ENCODE results near the gene CLEC12A. TPM values are rescaled to one million over a fixed set of nuclear protein-coding genes. Genes with fewer than 3 reads are reported as not detected.
"Not testable (repeated sequence)": the region's sequence is repeated elsewhere in the genome, so short reads cannot be mapped to it uniquely, and the experiment has no call there.

The CLEC12A gene
- total RNA-seq, 2 donors from 2014 or later, result 0.99 TPM; not detected in 1

GRCh38 chr12:9947674-9948073 is 23.5 kb upstream of the CLEC12A start:
- 49 to 69% methylated on average over 3 of the region's 3 CpGs for WGBS, 2 donors
- H3K9me3 ChIP-seq, result no peaks in the 10 kb centered on the region
- DNase-seq (no peak), ATAC-seq (no peak)
- H3K36me3 ChIP-seq (replicated peaks in 1 of 2; ENCODE audit: insufficient read depth in 1 of 2, low read depth in 2 of 2), result no peaks in the 10 kb centered on the region
- H3K27ac ChIP-seq, result no peak overlapping the region
- no peak for TF ChIP-seq POLR2A (IDR thresholded peaks at IDR 0.05)
- no peak for TF ChIP-seq CTCF (IDR thresholded peaks at IDR 0.05)
- H3K27me3 ChIP-seq, result no peaks in the 10 kb centered on the region
- no peaks in the 10 kb centered on the region for H3K4me1 ChIP-seq
- H3K4me3 ChIP-seq, result no peak overlapping the region
- intact Hi-C loops (cut with DNase I), result no loop called here

- no peaks in the 10 kb centered on the region for H3K4me1 ChIP-seq
- DNase-seq (no peak), ATAC-seq (no peak)
- WGBS, 2 donors, result 54 to 72% methylated on average over 3 of the region's 3 CpGs
- no peaks in the 10 kb centered on the region for H3K9me3 ChIP-seq
- intact Hi-C loops (cut with DNase I), result no loop called here
- no peak overlapping the region for H3K4me3 ChIP-seq
- no peak overlapping the region for H3K27ac ChIP-seq
- no peaks in the 10 kb centered on the region for H3K36me3 ChIP-seq (replicated peaks in 1 of 2; ENCODE audit: insufficient read depth in 1 of 2, low read depth in 2 of 2)
- no peak for TF ChIP-seq POLR2A (IDR thresholded peaks at IDR 0.05)
- TF ChIP-seq CTCF (IDR thresholded peaks at IDR 0.05), result no peak
- no peaks in the 10 kb centered on the region for H3K27me3 ChIP-seq
These were observed 22.5 kb upstream of the CLEC12A start for GRCh38 chr12:9948606-9949296.

GRCh38 chr12:9951026-9951675 is 20.1 kb upstream of the CLEC12A start:
- intact Hi-C loops (cut with DNase I), result no loop called here
- no peak for ATAC-seq
- Histone ChIP-seq H3K27me3 (no peaks in the 10 kb centered on the region), H3K4me1 (no peaks in the 10 kb centered on the region), H3K9me3 (no peaks in the 10 kb centered on the region), H3K4me3 (no peak overlapping the region), H3K36me3 (replicated peaks in 1 of 2; ENCODE audit: insufficient read depth in 1 of 2, low read depth in 2 of 2) (no peaks in the 10 kb centered on the region), H3K27ac (no peak overlapping the region)
- DNase-seq, result peak in 1 of 4 donors; percentile 11
- 52 to 58% methylated on average over 5 of the region's 5 CpGs for WGBS, 2 donors
- TF ChIP-seq CTCF (IDR thresholded peaks at IDR 0.05) (no peak), POLR2A (IDR thresholded peaks at IDR 0.05) (no peak)

GRCh38 chr12:9952954-9953729 is 18.1 kb upstream of the CLEC12A start:
- H3K36me3 ChIP-seq (replicated peaks in 1 of 2; ENCODE audit: insufficient read depth in 1 of 2, low read depth in 2 of 2); H3K4me3 ChIP-seq; H3K27me3 ChIP-seq; H3K27ac ChIP-seq; intact Hi-C loops (cut with DNase I); H3K9me3 ChIP-seq; ATAC-seq; DNase-seq; H3K4me1 ChIP-seq: not testable (repeated sequence)
- no CpG with 5 or more reads among the region's 55 CpGs for WGBS, 2 donors

GRCh38 chr12:9957834-9958233 is 13.4 kb upstream of the CLEC12A start:
- H3K9me3 ChIP-seq, result no peaks in the 10 kb centered on the region
- TF ChIP-seq CTCF (IDR thresholded peaks at IDR 0.05) (no peak), POLR2A (IDR thresholded peaks at IDR 0.05) (no peak)
- no peak overlapping the region for H3K4me3 ChIP-seq
- DNase-seq, result no peak
- no peak for ATAC-seq
- intact Hi-C loops (cut with DNase I), result no loop called here
- no peaks in the 10 kb centered on the region for H3K27me3 ChIP-seq
- no peak overlapping the region for H3K27ac ChIP-seq
- H3K36me3 ChIP-seq (replicated peaks in 1 of 2; ENCODE audit: insufficient read depth in 1 of 2, low read depth in 2 of 2), result no peaks in the 10 kb centered on the region
- no peaks in the 10 kb centered on the region for H3K4me1 ChIP-seq
